Neural progenitor cell (in vitro differentiated cells): ENCODE measurements around the gene CD151.

Source experiments
- CTCF ChIP-seq: fragments of 200-600 bp; sonication (generic); IDR thresholded peaks from 2 replicates; pipeline ENCODE4 v1.5.1; 2017; ENCODE audit warnings: antibody characterized with exemption, mild to moderate bottlenecking
- EZH2 ChIP-seq: fragments of 200-600 bp; sonication (generic); IDR thresholded peaks from 2 replicates; pipeline ENCODE4 v1.6.1; 2017; ENCODE audit warnings: antibody characterized with exemption, mild to moderate bottlenecking, moderate library complexity
- EZH2phosphoT487 ChIP-seq: fragments of 200-600 bp; sonication (generic); IDR thresholded peaks from 2 replicates; pipeline ENCODE4 v1.6.1; 2017; ENCODE audit warnings: antibody characterized with exemption

GRCh38 chr11:816433-816779 lies 16.3 kb upstream of the CD151 start:
- no peak for TF ChIP-seq CTCF
- TF ChIP-seq EZH2, result no peak
- no peak for TF ChIP-seq EZH2phosphoT487
